LNCAP (cell line): Measurements from ENCODE around the gene NAP1L4.

Experiments used
- TF ChIP-seq, protein P1 (sequence below): fragments of 450-650 bp; IDR thresholded peaks from 2 replicates; pipeline ENCODE4 v1.5.1; 2017; ENCODE audit warnings: mild to moderate bottlenecking

Gene NAP1L4

DNA sequence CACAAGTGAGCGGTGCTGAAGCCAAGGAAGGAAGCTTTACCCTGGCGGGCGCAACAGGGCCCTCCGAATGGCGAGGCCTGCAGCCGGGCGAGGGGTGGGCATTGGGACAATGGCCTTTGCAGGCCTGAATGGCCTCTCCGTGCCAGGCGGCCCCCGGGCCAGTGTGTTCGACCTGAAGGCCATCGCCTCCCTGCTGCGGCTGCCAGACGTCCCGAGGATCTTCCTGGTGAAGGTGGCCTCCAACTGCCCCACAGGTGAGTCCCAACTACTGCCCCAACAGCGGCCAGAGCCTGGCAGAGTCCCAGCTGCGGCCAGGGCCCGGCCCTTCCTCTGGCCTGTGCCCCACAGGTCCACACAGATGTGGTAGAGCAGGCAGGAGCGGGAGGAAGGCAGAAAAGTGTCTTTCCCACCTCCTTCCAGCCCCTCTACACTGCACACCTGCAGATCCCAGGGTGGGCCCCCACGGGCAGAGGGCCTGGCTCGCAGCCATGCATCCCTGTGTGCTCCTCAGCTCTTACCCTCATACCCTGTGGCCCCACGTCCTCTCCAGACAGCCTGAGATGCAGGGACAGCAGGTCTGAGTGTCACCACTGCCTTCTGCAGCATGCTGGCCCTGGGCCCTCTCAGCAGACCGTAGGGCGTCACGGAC lies 74.2 kb downstream of the NAP1L4 start:
- TF ChIP-seq, protein P1, sequence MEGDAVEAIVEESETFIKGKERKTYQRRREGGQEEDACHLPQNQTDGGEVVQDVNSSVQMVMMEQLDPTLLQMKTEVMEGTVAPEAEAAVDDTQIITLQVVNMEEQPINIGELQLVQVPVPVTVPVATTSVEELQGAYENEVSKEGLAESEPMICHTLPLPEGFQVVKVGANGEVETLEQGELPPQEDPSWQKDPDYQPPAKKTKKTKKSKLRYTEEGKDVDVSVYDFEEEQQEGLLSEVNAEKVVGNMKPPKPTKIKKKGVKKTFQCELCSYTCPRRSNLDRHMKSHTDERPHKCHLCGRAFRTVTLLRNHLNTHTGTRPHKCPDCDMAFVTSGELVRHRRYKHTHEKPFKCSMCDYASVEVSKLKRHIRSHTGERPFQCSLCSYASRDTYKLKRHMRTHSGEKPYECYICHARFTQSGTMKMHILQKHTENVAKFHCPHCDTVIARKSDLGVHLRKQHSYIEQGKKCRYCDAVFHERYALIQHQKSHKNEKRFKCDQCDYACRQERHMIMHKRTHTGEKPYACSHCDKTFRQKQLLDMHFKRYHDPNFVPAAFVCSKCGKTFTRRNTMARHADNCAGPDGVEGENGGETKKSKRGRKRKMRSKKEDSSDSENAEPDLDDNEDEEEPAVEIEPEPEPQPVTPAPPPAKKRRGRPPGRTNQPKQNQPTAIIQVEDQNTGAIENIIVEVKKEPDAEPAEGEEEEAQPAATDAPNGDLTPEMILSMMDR = no peak

DNA sequence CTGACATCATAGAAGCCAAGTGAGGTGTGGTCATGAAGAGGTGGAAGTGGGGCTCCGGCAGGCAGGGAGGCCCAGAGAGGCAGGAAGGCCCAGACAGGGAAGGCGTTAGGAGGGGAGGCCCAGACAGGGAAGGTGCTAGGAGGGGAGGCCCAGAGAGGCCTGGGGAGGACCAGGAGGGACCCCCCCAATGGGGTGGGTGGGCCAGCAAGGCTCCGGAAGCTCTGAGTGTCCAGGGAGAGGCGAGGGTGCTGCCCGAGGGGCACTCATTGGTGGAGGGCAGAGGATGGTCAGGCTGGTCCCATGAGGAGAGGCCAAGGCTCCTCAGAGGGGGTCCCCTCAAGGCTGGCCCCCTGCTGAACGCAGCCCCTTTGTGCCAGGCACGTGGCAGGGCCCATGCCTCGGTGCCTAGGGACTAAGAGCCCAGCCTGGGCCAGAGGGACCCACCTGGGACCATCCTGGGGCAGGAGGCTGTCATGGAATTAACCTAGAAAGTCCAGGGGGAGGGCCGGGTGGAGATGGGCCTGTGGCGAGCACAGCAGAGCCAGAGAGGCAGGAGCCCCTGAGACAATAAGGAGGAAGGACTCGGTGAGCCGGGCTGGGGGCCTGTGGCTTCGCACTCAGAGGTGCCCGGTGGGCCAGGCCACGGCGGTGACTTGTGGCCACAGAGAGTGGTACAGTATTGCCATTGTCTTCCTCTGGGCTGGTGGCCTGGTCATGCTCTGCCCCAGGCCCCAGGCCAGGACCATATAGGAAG lies 75.1 kb downstream of the NAP1L4 start:
- TF ChIP-seq, protein P1 = no peak

DNA sequence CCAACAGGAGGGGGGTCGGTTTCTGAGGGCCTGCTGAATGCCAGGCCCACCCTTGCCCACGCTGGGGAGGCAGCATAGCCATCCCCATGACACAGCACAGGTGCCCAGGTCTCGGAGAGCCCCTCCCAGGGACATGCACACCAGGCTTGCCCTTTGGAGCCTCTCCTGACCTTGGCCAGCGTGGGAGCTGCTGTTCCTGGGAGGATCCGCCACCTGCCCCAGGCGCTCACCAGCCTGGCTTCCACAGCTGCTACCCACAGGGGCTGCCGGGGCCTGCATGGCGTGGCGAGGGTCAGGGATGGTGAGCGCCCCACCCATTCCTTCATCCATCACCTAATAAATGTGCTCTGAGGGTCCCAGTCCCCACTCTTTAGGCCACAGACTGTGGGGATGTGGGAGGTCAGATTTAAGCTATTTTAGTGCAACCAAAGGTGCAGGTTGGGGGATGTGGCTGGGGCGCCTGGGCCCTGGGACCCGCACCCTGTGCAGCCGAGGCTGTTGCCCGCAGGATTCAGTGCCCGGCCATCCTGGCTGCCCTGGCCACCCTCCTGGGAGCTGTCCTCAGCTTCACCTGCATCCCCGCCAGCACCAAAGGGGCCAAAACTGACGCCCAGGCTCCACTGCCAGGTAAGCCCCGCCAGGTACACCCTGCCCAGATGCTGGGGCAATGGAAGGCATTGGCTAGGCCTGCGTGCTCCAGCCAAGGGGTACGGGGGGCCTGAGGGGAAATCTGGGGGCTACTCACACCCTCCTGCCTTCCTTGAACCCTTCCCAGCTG lies 75.8 kb downstream of the NAP1L4 start:
- TF ChIP-seq, protein P1 = no peak

DNA sequence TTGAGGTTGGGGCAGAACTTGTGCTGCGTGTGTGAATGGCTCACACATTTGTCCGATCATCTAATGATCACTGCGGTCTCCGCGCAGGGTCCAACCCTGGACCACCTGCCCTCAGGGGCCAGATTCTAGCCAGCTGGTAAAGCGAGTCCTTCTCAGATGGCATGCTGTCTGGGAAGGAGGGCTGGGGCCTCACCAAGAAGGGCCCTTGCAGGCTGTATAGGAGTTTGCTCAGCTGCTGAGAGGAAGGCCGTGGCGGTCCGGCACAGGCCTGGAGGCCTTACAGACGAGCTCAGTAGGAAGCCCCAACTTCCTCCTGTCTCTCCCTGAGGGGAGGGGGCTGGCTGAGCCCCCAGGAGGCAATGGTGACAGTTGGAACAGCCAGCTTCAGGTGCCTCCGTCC lies 76.7 kb downstream of the NAP1L4 start:
- TF ChIP-seq, protein P1 = no peak

DNA sequence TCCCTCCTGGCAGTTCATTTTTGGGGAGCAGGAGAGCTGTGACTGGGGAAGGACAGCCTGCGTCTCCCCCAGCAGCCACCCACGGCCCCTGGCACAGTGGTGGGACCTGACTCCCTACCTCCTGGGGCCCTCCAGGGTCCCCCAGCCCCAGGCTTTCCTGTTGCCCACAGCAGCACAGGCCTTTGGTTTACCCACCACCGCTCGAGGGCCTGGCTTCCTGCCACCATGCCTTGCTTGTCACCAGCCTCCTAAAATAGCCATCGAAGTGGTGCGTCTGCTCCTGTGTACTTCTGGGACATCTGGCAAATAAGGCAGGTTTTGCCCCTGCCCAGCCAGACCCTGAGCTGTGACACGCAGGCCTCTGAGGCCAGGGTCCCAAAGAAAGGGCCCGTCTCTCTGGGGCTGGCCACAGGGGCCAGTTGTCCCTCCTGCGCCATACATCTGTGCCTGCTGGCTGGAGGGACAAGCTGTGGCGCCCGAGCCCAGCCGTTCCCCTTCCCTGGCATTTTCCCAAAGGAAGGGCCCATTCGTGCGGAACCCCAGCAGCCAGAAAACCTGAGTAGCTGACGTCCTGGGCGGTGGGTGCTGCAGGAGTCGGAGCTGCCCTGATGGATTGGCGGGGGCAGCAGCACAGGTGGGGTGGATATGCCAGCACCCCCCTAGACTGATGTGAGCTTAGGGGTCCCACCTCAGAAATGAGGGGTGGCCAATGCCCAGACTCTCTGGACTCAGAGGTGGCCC lies 77.5 kb downstream of the NAP1L4 start:
- TF ChIP-seq, protein P1 = no peak

DNA sequence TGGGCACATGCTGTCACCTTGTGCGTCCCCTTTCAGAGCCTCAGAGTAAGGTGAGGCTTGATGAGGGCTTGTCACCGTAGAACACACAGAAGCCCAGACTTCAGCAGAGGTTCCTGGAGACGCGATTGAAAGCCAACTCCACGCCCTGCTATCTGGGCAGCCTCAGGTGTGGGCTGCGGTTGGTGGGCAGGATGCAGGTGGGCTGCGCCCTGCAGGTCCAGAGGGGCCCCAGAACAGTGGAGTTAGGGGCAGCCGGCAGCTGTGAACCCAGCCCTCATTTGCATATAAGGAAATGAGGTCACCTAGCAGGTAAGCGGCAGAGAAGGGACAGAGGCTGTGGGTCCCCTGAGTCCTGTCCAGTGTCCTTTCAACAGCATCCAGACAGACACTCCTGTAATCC lies 78.4 kb downstream of the NAP1L4 start:
- TF ChIP-seq, protein P1 = no peak

DNA sequence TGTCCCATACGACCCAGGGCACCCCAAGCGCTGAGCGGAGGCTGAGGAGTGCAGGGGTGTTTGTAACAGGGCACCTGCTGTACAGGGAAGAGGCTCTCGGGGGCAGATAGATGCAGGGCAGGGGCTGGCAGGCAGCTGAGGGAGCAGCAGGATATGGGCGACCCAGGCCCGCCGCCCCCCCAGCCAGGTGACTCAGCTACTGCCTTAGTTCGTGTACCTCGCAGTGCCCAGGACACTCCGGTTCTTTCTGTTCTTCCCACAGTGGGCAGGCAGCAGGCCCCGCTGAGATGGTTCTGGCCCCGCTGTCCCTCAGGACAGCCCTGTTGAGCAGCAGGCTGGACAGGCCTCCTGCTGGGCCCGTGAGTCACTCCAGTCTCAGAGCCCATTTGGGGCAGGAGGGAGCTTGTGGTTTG lies 79.1 kb downstream of the NAP1L4 start:
- TF ChIP-seq, protein P1 = no peak
